K562 (cell line): ENCODE data around the gene HCAR1. TPM values are rescaled to one million over a fixed set of nuclear protein-coding genes. Genes with fewer than 3 reads are reported as not detected.

Source experiments
- CC2D1A ChIP-seq: fragments of 450-650 bp; IDR thresholded peaks from 2 replicates; pipeline ENCODE4 v1.6.1; 2017; ENCODE audit warnings: mild to moderate bottlenecking
- CTBP1 ChIP-seq: fragments of 450-650 bp; IDR thresholded peaks from 2 replicates; pipeline ENCODE4 v1.6.1; 2016; ENCODE audit warnings: borderline replicate concordance
- CTCFL ChIP-seq: IDR thresholded peaks from 2 replicates; pipeline ENCODE4 v1.6.1; 2011; ENCODE audit warnings: borderline replicate concordance, low read depth, mild to moderate bottlenecking, moderate library complexity, low read length; ENCODE audit not compliant: insufficient read depth, poor library complexity, severe bottlenecking
- ETS2 ChIP-seq: IDR thresholded peaks from 2 replicates; pipeline ENCODE4 v1.6.1; 2016; ENCODE audit warnings: borderline replicate concordance, missing genetic modification characterization, mild to moderate bottlenecking, moderate library complexity, missing compliant biosample characterization; ENCODE audit not compliant: poor library complexity, severe bottlenecking
- HDAC6 ChIP-seq: IDR thresholded peaks from 2 replicates; pipeline ENCODE4 v1.6.1; 2012; ENCODE audit warnings: low read depth, mild to moderate bottlenecking, control low read depth, inconsistent platforms, low read length, moderate library complexity
- JUND ChIP-seq, 2 experiments: IDR thresholded peaks; 2 replicates in 1 of 2; 3 replicates in 1 of 2; pipeline ENCODE4 v1.6.1; 2011; ENCODE audit warnings: borderline replicate concordance in 2 of 2, low read depth in 2 of 2, low read length in 2 of 2, improper control_type of control experiment in 1 of 2, missing biosample characterization in 1 of 2, missing genetic modification characterization in 1 of 2, missing genetic modification reagents in 1 of 2
- KDM2B ChIP-seq: fragments of 250-450 bp; sonication (Bioruptor Pico); IDR thresholded peaks from 2 replicates; pipeline ENCODE4 v1.8.0; 2021; ENCODE audit warnings: mild to moderate bottlenecking, moderate library complexity
- MAFG ChIP-seq: fragments of 450-650 bp; conservative IDR thresholded peaks from 2 replicates; pipeline ENCODE4 v1.6.1; 2016; ENCODE audit warnings: missing genetic modification characterization, missing compliant biosample characterization
- NR2C2 ChIP-seq, 2 experiments: fragments of 200-800 bp in 1 of 2; sonication (Bioruptor generic) in 1 of 2; sonication (generic) in 1 of 2; formaldehyde crosslinking in 1 of 2; IDR thresholded peaks; 2 replicates each; pipeline versions ENCODE4 v1.6.1 to v1.8.0; 2016 to 2022; ENCODE audit warnings: mild to moderate bottlenecking in 1 of 2, missing compliant biosample characterization in 1 of 2, missing genetic modification characterization in 1 of 2, missing genetic modification reagents in 1 of 2
- PRDM10 ChIP-seq: fragments of 450-650 bp; IDR thresholded peaks from 2 replicates; pipeline ENCODE4 v1.6.1; 2018; ENCODE audit not compliant: partially characterized antibody
- RBBP5 ChIP-seq: fragments of 200-600 bp; sonication (generic); IDR thresholded peaks from 2 replicates; pipeline ENCODE4 v1.6.1; 2012; ENCODE audit warnings: borderline replicate concordance, mild to moderate bottlenecking, low read length, control low read depth, inconsistent platforms; ENCODE audit not compliant: insufficient read depth, poor library complexity, severe bottlenecking
- TSHZ1 ChIP-seq: fragments of 250-450 bp; sonication (Bioruptor Pico); IDR thresholded peaks from 2 replicates; pipeline ENCODE4 v1.4.0; 2020; ENCODE audit warnings: mild to moderate bottlenecking, moderate library complexity
- ZBTB49 ChIP-seq: sonication (generic); formaldehyde crosslinking; IDR thresholded peaks from 2 replicates; pipeline ENCODE4 v1.8.0; 2022; ENCODE audit warnings: missing genetic modification reagents, mild to moderate bottlenecking, borderline replicate concordance
- ZNF780A ChIP-seq: fragments of 250-450 bp; sonication (Bioruptor Pico); IDR thresholded peaks from 2 replicates; pipeline ENCODE4 v1.5.0; 2021; ENCODE audit warnings: mild to moderate bottlenecking
- polyA plus RNA-seq, 8 experiments: library from polyadenylated mRNA; depleted of rRNA in 4 of 8; stranded (reverse) in 5 of 8; unstranded in 3 of 8; fragments of >200 nt; fragmentation: Nextera tagmentation in 2 of 8; fragmentation: Illumina TruSeq in 1 of 8; extraction: Ambion mirVana in 2 of 8; extraction: Trizol in 1 of 8; gene quantifications; 2 replicates each; pipeline versions ENCODE4 v1.2.1 to v1.2.3, GENCODE V29; 2011 to 2014; ENCODE audit warnings: inconsistent platforms in 1 of 8, missing spikeins in 1 of 8
- total RNA-seq, 7 experiments: library from RNA; depleted of rRNA in 6 of 7; stranded (reverse); fragments of >200 nt in 6 of 7; fragmentation: Illumina TruSeq in 2 of 7; extraction: Trizol in 2 of 7; gene quantifications; 2 replicates each; pipeline versions ENCODE4 v1.2.1 to v1.2.3, GENCODE V29; 2011 to 2021; ENCODE audit warnings: low replicate concordance in 1 of 7

Gene HCAR1
- total and polyA plus RNA-seq, 9 of the 15 experiments (the other 6 are each of a cell fraction or from before 2014, with no cell fraction given), result not detected

- peak; percentile 94 for TF ChIP-seq CTBP1
- no peak for TF ChIP-seq TSHZ1
- TF ChIP-seq ETS2 (tag), result no peak
- no peak for TF ChIP-seq CTCFL
- no peak for TF ChIP-seq KDM2B (CRISPR knock-in tag)
- TF ChIP-seq ZBTB49 (CRISPR knock-in tag), result no peak
- no peak for TF ChIP-seq PRDM10
- no peak for TF ChIP-seq RBBP5
- no peak for TF ChIP-seq NR2C2 (CRISPR knock-in tag; IDR thresholded peaks at IDR 0.05)
- no peak for TF ChIP-seq NR2C2 (tag; IDR thresholded peaks at IDR 0.05)
- TF ChIP-seq JUND (IDR thresholded peaks at IDR 0.05; ENCODE audit: borderline replicate concordance, low read depth, low read length), result peak; percentile 95
- TF ChIP-seq JUND (tag; IDR thresholded peaks at IDR 0.05; ENCODE audit: borderline replicate concordance, low read depth, low read length), result peak; percentile 96
- no peak for TF ChIP-seq MAFG (tag)
- no peak for TF ChIP-seq HDAC6
- TF ChIP-seq CC2D1A, result no peak
- no peak for TF ChIP-seq ZNF780A (CRISPR knock-in tag)
Observed at GRCh38 chr12:122726080-122726558, 4.5 kb downstream of the HCAR1 start (continued).
